ENCODE measurements around the gene MZT1.

DNA sequence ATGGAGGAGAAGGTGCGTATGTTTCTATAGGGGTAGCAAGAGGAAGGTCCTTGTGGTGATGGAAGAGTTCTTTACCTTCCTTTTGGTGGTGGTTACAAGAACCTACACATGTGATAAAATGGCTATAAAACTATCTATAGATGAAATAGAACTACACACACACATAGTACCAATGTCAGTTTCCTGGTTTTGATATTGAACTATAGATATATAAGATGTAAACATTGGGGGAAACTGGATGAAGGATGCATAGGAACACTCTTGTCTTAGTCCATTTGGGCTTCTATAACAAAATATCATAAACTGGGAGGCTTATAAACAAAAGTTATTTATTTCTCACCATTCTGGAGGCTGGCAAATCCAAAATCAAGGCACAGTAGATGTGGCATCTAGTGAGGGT is 47.1 kb downstream of the MZT1 start:
- no peak for TF ChIP-seq POLR2A (IDR thresholded peaks at IDR 0.05)
- TF ChIP-seq, protein P1, sequence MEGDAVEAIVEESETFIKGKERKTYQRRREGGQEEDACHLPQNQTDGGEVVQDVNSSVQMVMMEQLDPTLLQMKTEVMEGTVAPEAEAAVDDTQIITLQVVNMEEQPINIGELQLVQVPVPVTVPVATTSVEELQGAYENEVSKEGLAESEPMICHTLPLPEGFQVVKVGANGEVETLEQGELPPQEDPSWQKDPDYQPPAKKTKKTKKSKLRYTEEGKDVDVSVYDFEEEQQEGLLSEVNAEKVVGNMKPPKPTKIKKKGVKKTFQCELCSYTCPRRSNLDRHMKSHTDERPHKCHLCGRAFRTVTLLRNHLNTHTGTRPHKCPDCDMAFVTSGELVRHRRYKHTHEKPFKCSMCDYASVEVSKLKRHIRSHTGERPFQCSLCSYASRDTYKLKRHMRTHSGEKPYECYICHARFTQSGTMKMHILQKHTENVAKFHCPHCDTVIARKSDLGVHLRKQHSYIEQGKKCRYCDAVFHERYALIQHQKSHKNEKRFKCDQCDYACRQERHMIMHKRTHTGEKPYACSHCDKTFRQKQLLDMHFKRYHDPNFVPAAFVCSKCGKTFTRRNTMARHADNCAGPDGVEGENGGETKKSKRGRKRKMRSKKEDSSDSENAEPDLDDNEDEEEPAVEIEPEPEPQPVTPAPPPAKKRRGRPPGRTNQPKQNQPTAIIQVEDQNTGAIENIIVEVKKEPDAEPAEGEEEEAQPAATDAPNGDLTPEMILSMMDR (IDR thresholded peaks at IDR 0.05) = no peak

Data from uterus (tissue), 2 donors.